HEK293 (cell line): ENCODE results near the gene SCAMP3.

Source experiments
- CTCF ChIA-PET: fragments of 350-600 bp; formaldehyde crosslinking; extraction: SDS; loops from one replicate; lab custom pipeline; 2021; ENCODE audit warnings: antibody characterized with exemption; lab: Yijun Ruan, JAX
- POLR2A ChIA-PET: fragments of 300-600 bp; formaldehyde crosslinking; extraction: SDS; loops from one replicate; lab custom pipeline; 2020; ENCODE audit warnings: antibody characterized with exemption, inconsistent platforms; lab: Yijun Ruan, JAX
- H3K27ac ChIP-seq: fragments of 200-500 bp; sonication (Bioruptor generic); 2 replicates; pipeline ENCODE4 v1.5.1; 2014; ENCODE audit warnings: low read depth, low read length, control low read depth, inconsistent platforms; ENCODE audit errors: extremely low read depth
- H3K36me3 ChIP-seq, 2 experiments: fragments of 200-500 bp in 1 of 2; sonication (Bioruptor generic) in 1 of 2; 1 replicate in 1 of 2; 2 replicates in 1 of 2; pipeline ENCODE4 v1.5.1; 2014 to 2017; ENCODE audit warnings: inconsistent platforms in 2 of 2, low read length in 2 of 2; ENCODE audit not compliant: control insufficient read depth in 2 of 2, insufficient read depth in 1 of 2
- H3K4me1 ChIP-seq: fragments of 200-500 bp; sonication (Bioruptor generic); 2 replicates; pipeline ENCODE4 v1.5.1; 2014; ENCODE audit warnings: mild to moderate bottlenecking, low read length, inconsistent platforms; ENCODE audit not compliant: control insufficient read depth, insufficient read depth
- H3K4me3 ChIP-seq: 2 replicates; pipeline ENCODE4 v1.5.1; 2011; ENCODE audit warnings: low read depth, mild to moderate bottlenecking, control low read depth, low read length, moderate library complexity
- H3K9me3 ChIP-seq: fragments of 200-500 bp; sonication (Bioruptor generic); 2 replicates; pipeline ENCODE4 v1.5.1; 2014; ENCODE audit warnings: low read depth, low read length, inconsistent platforms; ENCODE audit not compliant: control insufficient read depth, insufficient read depth
- FEZF1 ChIP-seq: fragments of 450-650 bp; formaldehyde crosslinking; IDR thresholded peaks from 2 replicates; pipeline ENCODE4 v1.5.1; 2016; ENCODE audit warnings: missing biosample characterization, missing genetic modification characterization
- GLI2 ChIP-seq: fragments of 450-650 bp; formaldehyde crosslinking; IDR thresholded peaks from 2 replicates; pipeline ENCODE4; 2017; ENCODE audit warnings: missing biosample characterization, missing genetic modification characterization, low read depth, borderline replicate concordance
- KLF7 ChIP-seq: fragments of 450-650 bp; formaldehyde crosslinking; IDR thresholded peaks from 2 replicates; pipeline ENCODE4 v1.5.1; 2016; ENCODE audit warnings: missing biosample characterization, missing genetic modification characterization, borderline replicate concordance
- MYNN ChIP-seq: fragments of 450-650 bp; formaldehyde crosslinking; IDR thresholded peaks from 2 replicates; pipeline ENCODE4 v1.5.1; 2016; ENCODE audit warnings: missing biosample characterization, missing genetic modification characterization, borderline replicate concordance
- YY2 ChIP-seq: fragments of 450-650 bp; formaldehyde crosslinking; IDR thresholded peaks from 2 replicates; pipeline ENCODE4 v1.5.1; 2016; ENCODE audit warnings: missing biosample characterization, missing genetic modification characterization
- ZFHX2 ChIP-seq: fragments of 450-650 bp; formaldehyde crosslinking; conservative IDR thresholded peaks from 2 replicates; pipeline ENCODE4 v1.5.1; 2016; ENCODE audit warnings: missing biosample characterization, missing genetic modification characterization
- ZFP41 ChIP-seq: fragments of 450-650 bp; formaldehyde crosslinking; IDR thresholded peaks from 2 replicates; pipeline ENCODE4 v1.5.1; 2016; ENCODE audit warnings: missing biosample characterization, missing genetic modification characterization, borderline replicate concordance
- ZNF112 ChIP-seq: fragments of 450-650 bp; formaldehyde crosslinking; IDR thresholded peaks from 2 replicates; pipeline ENCODE4 v1.5.0; 2017; ENCODE audit warnings: missing biosample characterization, missing genetic modification characterization
- ZNF121 ChIP-seq: fragments of 450-650 bp; formaldehyde crosslinking; IDR thresholded peaks from 2 replicates; pipeline ENCODE4 v1.5.1; 2016; ENCODE audit warnings: missing biosample characterization, missing genetic modification characterization
- ZNF133 ChIP-seq: fragments of 450-650 bp; formaldehyde crosslinking; IDR thresholded peaks from 2 replicates; pipeline ENCODE4 v1.5.1; 2016; ENCODE audit warnings: missing biosample characterization, missing genetic modification characterization
- ZNF155 ChIP-seq: fragments of 450-650 bp; formaldehyde crosslinking; IDR thresholded peaks from 2 replicates; pipeline ENCODE4 v1.5.1; 2016; ENCODE audit warnings: missing biosample characterization, missing genetic modification characterization
- ZNF16 ChIP-seq: fragments of 450-650 bp; formaldehyde crosslinking; IDR thresholded peaks from 2 replicates; pipeline ENCODE4 v1.5.1; 2016; ENCODE audit warnings: low read depth, missing biosample characterization, missing genetic modification characterization
- ZNF23 ChIP-seq: fragments of 450-650 bp; formaldehyde crosslinking; IDR thresholded peaks from 2 replicates; pipeline ENCODE4 v1.5.1; 2016; ENCODE audit warnings: missing biosample characterization, missing genetic modification characterization, borderline replicate concordance
- ZNF341 ChIP-seq: fragments of 450-650 bp; formaldehyde crosslinking; IDR thresholded peaks from 2 replicates; pipeline ENCODE4; 2016; ENCODE audit warnings: low read depth, missing biosample characterization, missing genetic modification characterization
- ZNF514 ChIP-seq: fragments of 450-650 bp; formaldehyde crosslinking; IDR thresholded peaks from 2 replicates; pipeline ENCODE4 v1.5.1; 2016; ENCODE audit warnings: missing biosample characterization, missing genetic modification characterization
- ZNF629 ChIP-seq: fragments of 450-650 bp; formaldehyde crosslinking; IDR thresholded peaks from 2 replicates; pipeline ENCODE4 v1.5.1; 2017; ENCODE audit warnings: missing biosample characterization, missing genetic modification characterization
- ZNF785 ChIP-seq: fragments of 450-650 bp; formaldehyde crosslinking; IDR thresholded peaks from 2 replicates; pipeline ENCODE4 v1.5.1; 2016; ENCODE audit warnings: missing biosample characterization, missing genetic modification characterization
- TF ChIP-seq, protein P1 (sequence below): fragments of 450-650 bp; formaldehyde crosslinking; IDR thresholded peaks from 2 replicates; pipeline ENCODE4 v1.5.1; 2016; ENCODE audit warnings: missing biosample characterization, missing genetic modification characterization, low read depth
- TF ChIP-seq, protein P2 (sequence below): fragments of 450-650 bp; formaldehyde crosslinking; IDR thresholded peaks from 2 replicates; pipeline ENCODE4 v1.5.1; 2016; ENCODE audit warnings: missing biosample characterization, missing genetic modification characterization
- TF ChIP-seq, protein P3 (sequence below): fragments of 450-650 bp; formaldehyde crosslinking; conservative IDR thresholded peaks from 2 replicates; pipeline ENCODE4 v1.5.1; 2016; ENCODE audit warnings: low read depth, missing biosample characterization, missing genetic modification characterization
- TF ChIP-seq, protein P4 (sequence below): fragments of 450-650 bp; IDR thresholded peaks from 2 replicates; pipeline ENCODE4 v1.5.1; 2018; ENCODE audit warnings: missing biosample characterization, missing genetic modification characterization

Gene SCAMP3

DNA sequence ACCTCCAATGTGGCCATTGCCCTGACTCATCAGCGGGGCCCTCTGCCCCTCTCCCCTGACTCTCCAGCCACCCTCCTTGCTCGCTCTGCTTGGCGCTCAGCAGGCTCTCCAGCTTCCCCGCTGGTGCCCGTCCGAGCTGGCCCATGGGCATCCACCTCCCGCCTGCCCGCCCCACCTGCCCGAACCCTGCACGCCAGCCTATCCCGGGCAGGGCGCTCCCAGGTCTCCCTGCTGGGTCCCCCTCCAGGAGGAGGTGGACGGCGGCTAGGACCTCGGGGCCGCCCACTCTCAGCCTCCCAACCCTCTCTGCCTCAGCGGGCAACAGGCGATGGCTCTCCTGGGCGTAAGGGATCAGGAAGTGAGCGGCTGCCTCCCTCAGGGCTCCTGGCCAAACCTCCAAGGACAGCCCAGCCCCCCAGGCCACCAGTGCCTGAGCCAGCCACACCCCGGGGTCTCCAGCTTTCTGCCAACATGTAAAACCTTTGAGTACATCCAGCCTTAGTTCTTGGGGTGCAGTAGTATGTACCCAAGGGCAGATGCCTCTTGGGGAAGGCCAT lies 25.9 kb upstream of the SCAMP3 start (continued):
- TF ChIP-seq GLI2 (tag by site-specific recombination): no peak
- TF ChIP-seq, protein P1, sequence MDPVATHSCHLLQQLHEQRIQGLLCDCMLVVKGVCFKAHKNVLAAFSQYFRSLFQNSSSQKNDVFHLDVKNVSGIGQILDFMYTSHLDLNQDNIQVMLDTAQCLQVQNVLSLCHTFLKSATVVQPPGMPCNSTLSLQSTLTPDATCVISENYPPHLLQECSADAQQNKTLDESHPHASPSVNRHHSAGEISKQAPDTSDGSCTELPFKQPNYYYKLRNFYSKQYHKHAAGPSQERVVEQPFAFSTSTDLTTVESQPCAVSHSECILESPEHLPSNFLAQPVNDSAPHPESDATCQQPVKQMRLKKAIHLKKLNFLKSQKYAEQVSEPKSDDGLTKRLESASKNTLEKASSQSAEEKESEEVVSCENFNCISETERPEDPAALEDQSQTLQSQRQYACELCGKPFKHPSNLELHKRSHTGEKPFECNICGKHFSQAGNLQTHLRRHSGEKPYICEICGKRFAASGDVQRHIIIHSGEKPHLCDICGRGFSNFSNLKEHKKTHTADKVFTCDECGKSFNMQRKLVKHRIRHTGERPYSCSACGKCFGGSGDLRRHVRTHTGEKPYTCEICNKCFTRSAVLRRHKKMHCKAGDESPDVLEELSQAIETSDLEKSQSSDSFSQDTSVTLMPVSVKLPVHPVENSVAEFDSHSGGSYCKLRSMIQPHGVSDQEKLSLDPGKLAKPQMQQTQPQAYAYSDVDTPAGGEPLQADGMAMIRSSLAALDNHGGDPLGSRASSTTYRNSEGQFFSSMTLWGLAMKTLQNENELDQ (tag by site-specific recombination): no peak
- no peak for TF ChIP-seq ZFHX2 (tag by site-specific recombination)
- no peak for TF ChIP-seq FEZF1 (tag by site-specific recombination)

DNA sequence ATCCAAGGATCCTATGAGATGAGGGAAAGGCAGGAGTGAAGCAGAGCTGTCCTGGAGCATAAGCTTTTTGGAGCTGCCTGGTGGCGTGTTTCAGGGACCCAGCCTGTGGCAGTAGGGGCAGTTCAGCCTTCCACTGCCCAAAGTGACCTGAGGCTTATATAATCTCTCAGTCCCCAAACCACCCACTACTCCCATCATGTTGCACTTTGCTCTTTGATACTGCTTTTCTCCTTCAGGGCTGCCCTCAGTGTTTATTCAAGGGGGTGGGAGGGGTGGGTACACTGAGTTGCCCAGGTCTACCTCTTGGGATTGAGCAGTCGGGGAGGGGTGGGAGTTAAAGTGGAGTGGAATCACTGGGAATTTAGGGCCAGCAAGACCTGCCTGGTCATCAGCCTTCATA lies 24.4 kb upstream of the SCAMP3 start:
- POLR2A ChIA-PET: interaction anchor here (0.6 kb wide), 1 partner anchor 11 kb away, joined by 10 read pairs; no protein-coding TSS in a partner anchor
- CTCF ChIA-PET: interaction anchor here (0.8 kb wide), 1 partner anchor 21 kb away, joined by 3 read pairs; no protein-coding TSS in a partner anchor
- H3K4me3 ChIP-seq: no peak overlapping the region

DNA sequence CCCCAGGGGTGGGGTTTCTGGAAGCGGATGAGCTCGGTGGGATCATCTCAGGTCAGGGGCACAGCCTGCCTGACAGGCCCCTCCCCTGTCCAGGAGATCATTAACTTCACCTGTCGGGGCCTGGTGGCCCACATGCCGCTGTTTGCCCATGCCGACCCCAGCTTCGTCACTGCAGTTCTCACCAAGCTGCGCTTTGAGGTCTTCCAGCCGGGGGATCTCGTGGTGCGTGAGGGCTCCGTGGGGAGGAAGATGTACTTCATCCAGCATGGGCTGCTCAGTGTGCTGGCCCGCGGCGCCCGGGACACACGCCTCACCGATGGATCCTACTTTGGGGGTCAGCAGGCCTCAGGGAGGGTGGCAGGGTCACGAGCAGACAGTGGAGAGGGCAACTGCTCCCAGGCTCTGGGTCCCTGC lies 23.5 kb upstream of the SCAMP3 start:
- no peak overlapping the region for H3K27ac ChIP-seq
- peaks cover 0 to 19% of the 10 kb centered on the region in 2 experiments; a peak in 1 of 3 replicates for H3K36me3 ChIP-seq
- no peaks in the 10 kb centered on the region for H3K9me3 ChIP-seq
- POLR2A ChIA-PET: no interaction called here
- no peaks in the 10 kb centered on the region for H3K4me1 ChIP-seq
- CTCF ChIA-PET: interaction anchor here (0.7 to 0.8 kb wide), 2 partner anchors 22 to 371 kb away, joined by 3 read pairs; no protein-coding TSS in a partner anchor
- H3K4me3 ChIP-seq: no peak overlapping the region
- TF ChIP-seq ZNF341 (tag by site-specific recombination) (no peak), ZNF155 (tag by site-specific recombination) (no peak), ZNF16 (tag by site-specific recombination) (no peak), ZNF514 (tag by site-specific recombination) (no peak), ZNF112 (tag by site-specific recombination) (no peak), MYNN (no peak), ZNF121 (tag by site-specific recombination) (no peak), ZFP41 (no peak), ZNF629 (tag by site-specific recombination) (no peak), ZNF133 (tag by site-specific recombination) (no peak), YY2 (tag by site-specific recombination) (no peak), KLF7 (no peak), ZNF23 (tag by site-specific recombination) (no peak)
- TF ChIP-seq, protein P2, sequence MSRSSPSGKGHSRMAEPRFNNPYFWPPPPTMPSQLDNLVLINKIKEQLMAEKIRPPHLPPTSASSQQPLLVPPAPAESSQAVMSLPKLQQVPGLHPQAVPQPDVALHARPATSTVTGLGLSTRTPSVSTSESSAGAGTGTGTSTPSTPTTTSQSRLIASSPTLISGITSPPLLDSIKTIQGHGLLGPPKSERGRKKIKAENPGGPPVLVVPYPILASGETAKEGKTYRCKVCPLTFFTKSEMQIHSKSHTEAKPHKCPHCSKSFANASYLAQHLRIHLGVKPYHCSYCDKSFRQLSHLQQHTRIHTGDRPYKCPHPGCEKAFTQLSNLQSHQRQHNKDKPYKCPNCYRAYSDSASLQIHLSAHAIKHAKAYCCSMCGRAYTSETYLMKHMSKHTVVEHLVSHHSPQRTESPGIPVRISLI (tag by site-specific recombination): no peak
- TF ChIP-seq, protein P3, sequence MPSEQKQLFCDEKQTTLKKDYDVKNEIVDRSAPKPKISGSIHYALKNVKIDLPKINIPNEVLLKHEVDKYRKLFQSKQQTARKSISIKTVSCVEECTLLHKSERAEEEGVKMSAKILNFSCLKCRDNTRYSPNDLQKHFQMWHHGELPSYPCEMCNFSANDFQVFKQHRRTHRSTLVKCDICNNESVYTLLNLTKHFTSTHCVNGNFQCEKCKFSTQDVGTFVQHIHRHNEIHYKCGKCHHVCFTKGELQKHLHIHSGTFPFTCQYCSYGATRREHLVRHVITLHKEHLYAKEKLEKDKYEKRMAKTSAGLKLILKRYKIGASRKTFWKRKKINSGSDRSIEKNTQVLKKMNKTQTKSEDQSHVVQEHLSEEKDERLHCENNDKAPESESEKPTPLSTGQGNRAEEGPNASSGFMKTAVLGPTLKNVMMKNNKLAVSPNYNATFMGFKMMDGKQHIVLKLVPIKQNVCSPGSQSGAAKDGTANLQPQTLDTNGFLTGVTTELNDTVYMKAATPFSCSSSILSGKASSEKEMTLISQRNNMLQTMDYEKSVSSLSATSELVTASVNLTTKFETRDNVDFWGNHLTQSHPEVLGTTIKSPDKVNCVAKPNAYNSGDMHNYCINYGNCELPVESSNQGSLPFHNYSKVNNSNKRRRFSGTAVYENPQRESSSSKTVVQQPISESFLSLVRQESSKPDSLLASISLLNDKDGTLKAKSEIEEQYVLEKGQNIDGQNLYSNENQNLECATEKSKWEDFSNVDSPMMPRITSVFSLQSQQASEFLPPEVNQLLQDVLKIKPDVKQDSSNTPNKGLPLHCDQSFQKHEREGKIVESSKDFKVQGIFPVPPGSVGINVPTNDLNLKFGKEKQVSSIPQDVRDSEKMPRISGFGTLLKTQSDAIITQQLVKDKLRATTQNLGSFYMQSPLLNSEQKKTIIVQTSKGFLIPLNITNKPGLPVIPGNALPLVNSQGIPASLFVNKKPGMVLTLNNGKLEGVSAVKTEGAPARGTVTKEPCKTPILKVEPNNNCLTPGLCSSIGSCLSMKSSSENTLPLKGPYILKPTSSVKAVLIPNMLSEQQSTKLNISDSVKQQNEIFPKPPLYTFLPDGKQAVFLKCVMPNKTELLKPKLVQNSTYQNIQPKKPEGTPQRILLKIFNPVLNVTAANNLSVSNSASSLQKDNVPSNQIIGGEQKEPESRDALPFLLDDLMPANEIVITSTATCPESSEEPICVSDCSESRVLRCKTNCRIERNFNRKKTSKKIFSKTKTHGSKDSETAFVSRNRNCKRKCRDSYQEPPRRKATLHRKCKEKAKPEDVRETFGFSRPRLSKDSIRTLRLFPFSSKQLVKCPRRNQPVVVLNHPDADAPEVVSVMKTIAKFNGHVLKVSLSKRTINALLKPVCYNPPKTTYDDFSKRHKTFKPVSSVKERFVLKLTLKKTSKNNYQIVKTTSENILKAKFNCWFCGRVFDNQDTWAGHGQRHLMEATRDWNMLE (tag by site-specific recombination): no peak
- TF ChIP-seq, protein P4, sequence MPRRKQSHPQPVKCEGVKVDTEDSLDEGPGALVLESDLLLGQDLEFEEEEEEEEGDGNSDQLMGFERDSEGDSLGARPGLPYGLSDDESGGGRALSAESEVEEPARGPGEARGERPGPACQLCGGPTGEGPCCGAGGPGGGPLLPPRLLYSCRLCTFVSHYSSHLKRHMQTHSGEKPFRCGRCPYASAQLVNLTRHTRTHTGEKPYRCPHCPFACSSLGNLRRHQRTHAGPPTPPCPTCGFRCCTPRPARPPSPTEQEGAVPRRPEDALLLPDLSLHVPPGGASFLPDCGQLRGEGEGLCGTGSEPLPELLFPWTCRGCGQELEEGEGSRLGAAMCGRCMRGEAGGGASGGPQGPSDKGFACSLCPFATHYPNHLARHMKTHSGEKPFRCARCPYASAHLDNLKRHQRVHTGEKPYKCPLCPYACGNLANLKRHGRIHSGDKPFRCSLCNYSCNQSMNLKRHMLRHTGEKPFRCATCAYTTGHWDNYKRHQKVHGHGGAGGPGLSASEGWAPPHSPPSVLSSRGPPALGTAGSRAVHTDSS (tag by site-specific recombination): no peak

More for the DNA sequence above, 24.4 kb upstream of the SCAMP3 start:
- no peak for TF ChIP-seq ZNF785
- no peak for TF ChIP-seq ZNF133 (tag by site-specific recombination)
- Histone ChIP-seq H3K27ac (no peak overlapping the region), H3K9me3 (no peaks in the 10 kb centered on the region), H3K4me1 (no peaks in the 10 kb centered on the region), H3K36me3 (peaks cover 0 to 19% of the 10 kb centered on the region in 2 experiments; a peak in 1 of 3 replicates)
